Glutamatergic neuron (in vitro differentiated cells): ENCODE measurements around the gene KIFBP. TPM values are rescaled to one million over a fixed set of nuclear protein-coding genes. Genes with fewer than 3 reads are reported as not detected.
"Not testable (repeated sequence)": the region's sequence is repeated elsewhere in the genome, so short reads cannot be mapped to it uniquely, and the experiment has no call there.

Source experiments
- DNase-seq: peaks from one replicate; pipeline ENCODE4 v3.0.0; 2022
- H3K27ac Mint-ChIP-seq: one replicate; pipeline ENCODE4 v1.8.0; 2020; ENCODE audit warnings: mild to moderate bottlenecking, mixed read lengths, inconsistent platforms; ENCODE audit not compliant: unreplicated experiment
- H3K27me3 Mint-ChIP-seq: one replicate; pipeline ENCODE4 v1.8.0; 2020; ENCODE audit warnings: mild to moderate bottlenecking, moderate library complexity, mixed read lengths, inconsistent platforms; ENCODE audit not compliant: unreplicated experiment
- H3K36me3 Mint-ChIP-seq: one replicate; pipeline ENCODE4 v1.8.0; 2020; ENCODE audit warnings: mild to moderate bottlenecking, mixed read lengths, inconsistent platforms; ENCODE audit not compliant: unreplicated experiment
- H3K4me1 Mint-ChIP-seq: one replicate; pipeline ENCODE4 v1.8.0; 2020; ENCODE audit warnings: mild to moderate bottlenecking, low read depth, mixed read lengths, inconsistent platforms; ENCODE audit not compliant: unreplicated experiment
- H3K4me3 Mint-ChIP-seq: one replicate; pipeline ENCODE4 v1.8.0; 2020; ENCODE audit warnings: mild to moderate bottlenecking, mixed read lengths, inconsistent platforms; ENCODE audit not compliant: unreplicated experiment
- H3K9me3 Mint-ChIP-seq: one replicate; pipeline ENCODE4 v1.8.0; 2020; ENCODE audit warnings: mild to moderate bottlenecking, moderate library complexity, mixed read lengths, inconsistent platforms; ENCODE audit not compliant: unreplicated experiment
- total RNA-seq: library from RNA; stranded (reverse); fragmentation: NEBNext Ultra II Directional; extraction: Animal tissue kit (Norgen Biotek cat#: 25700); gene quantifications from one replicate; pipeline ENCODE4 v1.2.1, GENCODE V29; 2021; ENCODE audit not compliant: unreplicated experiment
- TF ChIP-seq, protein P1 (sequence below): fragments of 200-600 bp; sonication (generic); IDR thresholded peaks from one replicate; pipeline ENCODE4 v1.5.0; 2021; ENCODE audit not compliant: partially characterized antibody, unreplicated experiment

The KIFBP gene
- total RNA-seq, 1 donor from 2014 or later, result 45.3 TPM

DNA sequence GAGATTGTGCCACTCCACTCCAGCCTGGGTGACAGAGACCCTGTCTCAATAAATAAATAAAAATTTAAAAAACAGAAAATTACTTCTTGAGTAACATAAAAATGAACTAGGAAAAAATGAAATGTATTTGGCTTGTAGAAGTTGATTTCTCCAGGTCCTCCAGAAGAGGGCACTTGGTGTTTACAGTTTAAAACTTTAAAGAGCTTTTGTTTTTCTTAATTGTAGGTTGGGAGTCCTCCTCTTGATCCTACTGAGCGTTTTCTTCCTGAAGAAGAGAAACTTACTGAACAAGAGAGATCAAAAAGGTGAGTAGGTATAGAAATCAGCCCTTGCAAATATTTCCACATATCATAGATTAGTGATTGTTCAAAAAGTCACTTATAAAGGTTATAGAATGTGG is 16.2 kb downstream of the KIFBP start:
- no peaks in the 10 kb centered on the region for H3K36me3 Mint-ChIP-seq
- no peak overlapping the region for H3K4me3 Mint-ChIP-seq
- H3K9me3 Mint-ChIP-seq, result no peaks in the 10 kb centered on the region
- no peaks in the 10 kb centered on the region for H3K4me1 Mint-ChIP-seq
- H3K27ac Mint-ChIP-seq, result no peak overlapping the region
- DNase-seq, result no peak
- H3K27me3 Mint-ChIP-seq, result no peaks in the 10 kb centered on the region
- TF ChIP-seq, protein P1, sequence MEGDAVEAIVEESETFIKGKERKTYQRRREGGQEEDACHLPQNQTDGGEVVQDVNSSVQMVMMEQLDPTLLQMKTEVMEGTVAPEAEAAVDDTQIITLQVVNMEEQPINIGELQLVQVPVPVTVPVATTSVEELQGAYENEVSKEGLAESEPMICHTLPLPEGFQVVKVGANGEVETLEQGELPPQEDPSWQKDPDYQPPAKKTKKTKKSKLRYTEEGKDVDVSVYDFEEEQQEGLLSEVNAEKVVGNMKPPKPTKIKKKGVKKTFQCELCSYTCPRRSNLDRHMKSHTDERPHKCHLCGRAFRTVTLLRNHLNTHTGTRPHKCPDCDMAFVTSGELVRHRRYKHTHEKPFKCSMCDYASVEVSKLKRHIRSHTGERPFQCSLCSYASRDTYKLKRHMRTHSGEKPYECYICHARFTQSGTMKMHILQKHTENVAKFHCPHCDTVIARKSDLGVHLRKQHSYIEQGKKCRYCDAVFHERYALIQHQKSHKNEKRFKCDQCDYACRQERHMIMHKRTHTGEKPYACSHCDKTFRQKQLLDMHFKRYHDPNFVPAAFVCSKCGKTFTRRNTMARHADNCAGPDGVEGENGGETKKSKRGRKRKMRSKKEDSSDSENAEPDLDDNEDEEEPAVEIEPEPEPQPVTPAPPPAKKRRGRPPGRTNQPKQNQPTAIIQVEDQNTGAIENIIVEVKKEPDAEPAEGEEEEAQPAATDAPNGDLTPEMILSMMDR, result no peak

DNA sequence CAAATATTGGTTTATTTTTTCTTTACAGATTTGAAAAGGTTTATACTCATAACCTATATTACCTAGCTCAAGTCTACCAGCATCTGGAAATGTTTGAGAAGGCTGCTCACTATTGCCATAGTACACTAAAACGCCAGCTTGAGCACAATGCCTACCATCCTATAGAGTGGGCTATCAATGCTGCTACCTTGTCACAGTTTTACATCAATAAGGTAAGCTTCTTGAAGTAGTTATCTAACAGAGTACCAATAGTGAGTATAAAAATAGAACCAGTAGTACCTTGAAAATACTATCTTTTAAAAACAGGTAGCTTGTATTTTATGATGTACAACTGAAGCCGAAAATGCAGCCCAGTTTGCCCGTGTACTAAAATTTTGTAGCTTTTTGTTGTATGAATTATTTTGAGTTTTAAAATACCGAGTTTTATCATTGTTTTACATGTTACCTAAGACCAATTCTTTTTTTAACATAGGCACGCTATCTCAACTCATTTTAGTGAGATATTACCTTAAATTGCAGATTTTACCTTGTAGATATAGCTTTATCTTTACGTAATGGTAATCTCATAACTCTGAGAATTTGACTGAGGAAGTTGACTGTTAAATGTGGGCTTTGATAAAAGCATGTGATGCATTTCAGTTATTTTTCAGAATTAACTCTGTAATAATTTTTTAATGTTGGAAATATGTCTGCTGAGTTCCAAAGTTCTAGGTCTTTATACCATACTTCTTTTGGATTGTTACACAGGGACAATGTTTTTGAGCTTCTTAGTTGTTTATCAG is 17.3 kb downstream of the KIFBP start:
- Mint-ChIP-seq H3K4me3 (no peak overlapping the region), H3K27ac (no peak overlapping the region), H3K9me3 (no peaks in the 10 kb centered on the region), H3K36me3 (no peaks in the 10 kb centered on the region), H3K4me1 (no peaks in the 10 kb centered on the region), H3K27me3 (no peaks in the 10 kb centered on the region)
- TF ChIP-seq, protein P1, result no peak
- DNase-seq, result no peak

DNA sequence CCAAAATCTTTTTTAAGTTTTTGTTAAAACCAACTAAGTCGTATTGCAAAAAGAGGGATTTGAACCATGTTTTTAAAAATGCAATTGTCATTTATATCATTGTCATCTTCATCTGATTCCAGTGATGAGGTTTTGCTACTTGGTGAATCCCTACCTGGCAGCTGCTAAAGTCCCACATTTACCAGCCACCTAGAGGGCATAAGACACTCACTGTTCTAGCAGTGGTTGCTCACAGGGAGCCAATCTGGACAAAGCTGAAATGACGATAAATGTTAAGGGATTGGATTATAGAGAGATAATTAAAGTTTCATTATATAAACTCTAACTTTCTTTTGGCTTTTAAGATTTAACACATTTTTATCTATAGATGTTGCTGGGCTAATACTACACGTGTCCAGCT is 18.7 kb downstream of the KIFBP start:
- Mint-ChIP-seq H3K4me3 (no peak overlapping the region), H3K36me3 (no peaks in the 10 kb centered on the region), H3K9me3 (no peaks in the 10 kb centered on the region), H3K27me3 (no peaks in the 10 kb centered on the region), H3K4me1 (no peaks in the 10 kb centered on the region), H3K27ac (no peak overlapping the region)
- TF ChIP-seq, protein P1, result no peak
- DNase-seq, result no peak

DNA sequence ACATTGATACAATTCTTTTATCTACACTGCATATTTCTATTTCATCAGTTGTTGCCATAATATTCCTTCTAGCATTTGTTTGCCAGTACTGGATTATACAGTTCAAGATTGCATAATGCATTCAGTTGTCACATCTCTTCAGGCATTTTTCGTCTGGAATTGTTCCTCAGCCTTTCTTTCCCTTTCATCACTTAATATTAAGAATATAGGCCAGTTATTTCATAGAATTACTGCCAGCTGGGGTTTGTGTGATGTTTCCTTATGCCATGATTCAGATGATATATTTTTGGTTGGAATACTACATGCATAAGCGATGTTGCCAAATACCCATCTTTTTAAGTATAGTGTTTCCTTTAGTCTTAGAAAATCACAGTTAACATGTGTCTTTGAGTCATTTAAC is 20.8 kb downstream of the KIFBP start:
- Mint-ChIP-seq H3K4me3 (no peak overlapping the region), H3K27ac (no peak overlapping the region), H3K9me3 (no peaks in the 10 kb centered on the region), H3K27me3 (no peaks in the 10 kb centered on the region), H3K4me1 (no peaks in the 10 kb centered on the region), H3K36me3 (no peaks in the 10 kb centered on the region)
- DNase-seq, result no peak
- TF ChIP-seq, protein P1, result no peak

DNA sequence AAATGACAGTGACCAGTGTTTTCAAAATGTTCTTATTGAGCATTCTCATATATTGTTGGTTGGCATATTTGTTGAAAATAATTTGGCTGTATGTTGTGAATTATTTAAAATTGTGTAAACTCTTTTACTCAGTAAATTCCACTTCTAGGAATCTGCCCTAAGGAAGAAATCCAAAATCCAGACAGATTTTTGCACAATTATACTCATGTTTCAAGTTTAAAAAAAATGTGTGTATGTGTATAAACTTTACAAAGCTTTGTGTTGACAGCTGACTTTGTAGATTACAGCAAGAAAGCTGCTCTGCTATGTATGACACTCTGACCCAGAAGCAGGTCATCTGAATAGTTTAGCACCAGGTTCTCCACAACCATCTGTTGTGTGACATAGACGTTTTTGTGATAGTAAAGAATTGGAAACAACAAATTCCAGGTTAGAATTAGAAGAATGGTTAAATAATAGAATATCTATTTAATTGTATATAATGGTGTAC is 21.6 kb downstream of the KIFBP start:
- H3K4me1 Mint-ChIP-seq, result no peaks in the 10 kb centered on the region

DNA sequence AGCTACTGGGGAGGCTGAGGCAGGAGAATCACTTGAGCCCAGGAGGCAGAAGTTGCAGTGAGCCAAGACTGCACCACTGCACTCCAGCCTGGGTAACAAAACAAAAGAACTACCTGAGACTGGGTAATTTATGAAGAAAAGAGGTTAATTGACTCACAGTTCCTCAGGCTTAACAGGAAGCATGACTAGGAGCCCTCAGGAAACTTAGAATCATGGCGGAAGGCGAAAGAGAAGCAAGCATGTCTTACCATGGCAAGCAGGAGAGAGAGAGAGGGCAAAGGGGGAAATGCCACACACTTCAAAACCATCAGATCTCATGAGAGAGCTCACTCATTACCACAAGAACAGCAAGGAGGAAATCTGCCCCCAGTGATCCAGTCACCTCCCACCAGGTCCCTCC is 24.2 kb downstream of the KIFBP start:
- not testable (repeated sequence) for H3K27ac Mint-ChIP-seq, H3K9me3 Mint-ChIP-seq, H3K27me3 Mint-ChIP-seq, H3K4me3 Mint-ChIP-seq, H3K36me3 Mint-ChIP-seq, H3K4me1 Mint-ChIP-seq, DNase-seq

More for the DNA sequence above, 21.6 kb downstream of the KIFBP start:
- no peaks in the 10 kb centered on the region for H3K9me3 Mint-ChIP-seq
- no peak overlapping the region for H3K4me3 Mint-ChIP-seq
- no peaks in the 10 kb centered on the region for H3K36me3 Mint-ChIP-seq
- DNase-seq, result no peak
- no peaks in the 10 kb centered on the region for H3K27me3 Mint-ChIP-seq
- TF ChIP-seq, protein P1, result no peak
- H3K27ac Mint-ChIP-seq, result no peak overlapping the region
